ENCODE results near the gene TMEM259. TPM values are rescaled to one million over a fixed set of nuclear protein-coding genes. Genes with fewer than 3 reads are reported as not detected.

The TMEM259 gene
- total and polyA plus RNA-seq, 2 experiments from 2014 or later, result 82.8 to 196 TPM

GRCh38 chr19:960601-960938, 60.4 kb downstream of the TMEM259 start (continued):
- no peak for TF ChIP-seq ZNF462 (CRISPR knock-in tag; IDR thresholded peaks at IDR 0.05)
- TF ChIP-seq JUNB (IDR thresholded peaks at IDR 0.05; ENCODE audit: unreplicated experiment), result no peak
- no peak for TF ChIP-seq CREB1 (CRISPR knock-in tag; IDR thresholded peaks at IDR 0.05; ENCODE audit: low read depth)
- no peak for TF ChIP-seq ZNF331 (CRISPR knock-in tag; IDR thresholded peaks at IDR 0.05; ENCODE audit: low read depth)
- no peak for TF ChIP-seq ZNF114 (CRISPR knock-in tag; IDR thresholded peaks at IDR 0.05)

- DNase-seq (ENCODE audit: low spot score), result peak; percentile 77
- H3K9me2 ChIP-seq (ENCODE audit: insufficient read depth), result no peaks in the 10 kb centered on the region
- peaks cover 11% of the 10 kb centered on the region; the same call in 1 of the 2 replicates for H3K4me1 ChIP-seq (ENCODE audit: insufficient read depth)
- no peak overlapping the region for H3K4me2 ChIP-seq
- H4K20me1 ChIP-seq (replicated peaks; ENCODE audit: insufficient read depth), result no peaks in the 10 kb centered on the region
- peaks cover 11% of the 10 kb centered on the region; the same call in 1 of the 2 replicates for H3K79me2 ChIP-seq (replicated peaks; ENCODE audit: insufficient read depth)
- no peak overlapping the region for H2AFZ ChIP-seq
- H3F3A ChIP-seq (replicated peaks; ENCODE audit: low read depth), result peaks cover 12% of the 10 kb centered on the region; the same call in 1 of the 2 replicates
- Mint-ChIP-seq H3K27ac (no peak overlapping the region; the same call in 1 of the 2 replicates), H3K36me3 (ENCODE audit: low read depth) (peaks cover 30% of the 10 kb centered on the region), H3K27me3 (ENCODE audit: insufficient read depth, low read depth, poor library complexity) (peaks cover 19% of the 10 kb centered on the region), H3K4me1 (peaks cover 20% of the 10 kb centered on the region), H3K9me3 (peaks cover 1% of the 10 kb centered on the region; the same call in 1 of the 3 replicates), H3K4me3 (no peak overlapping the region)
- peak; percentile 53 for ATAC-seq
- no peak overlapping the region for H3K27ac ChIP-seq (ENCODE audit: low read depth)
- H3K27me3 ChIP-seq (ENCODE audit: insufficient read depth), result no peaks in the 10 kb centered on the region
- peak; percentile 39 to 67 for TF ChIP-seq CTCF (conservative IDR thresholded peaks at IDR 0.05; ENCODE audit: low read depth in 2 of 2)
- no peak for TF ChIP-seq ZNF114 (CRISPR knock-in tag; IDR thresholded peaks at IDR 0.05)
- peaks cover 3% of the 10 kb centered on the region for H3K36me3 ChIP-seq (ENCODE audit: insufficient read depth)
- H3K4me3 ChIP-seq, result no peak overlapping the region
Observed at GRCh38 chr19:960020-960419, 60.9 kb downstream of the TMEM259 start.

Small RNA genes lying within 50 kb of the gene (small RNA-seq; reads per million reads assigned to genes)
- 0.62 reads per million, percentile 43 among the genes with 10 or more reads in this experiment for gene RNU6-2 (ENCODE audit: low replicate concordance)

Other genes starting within 250 kb of the TMEM259 start
- gene PTBP1, start 223.7 kb downstream of the TMEM259 start, total RNA-seq (2014; rRNA removed; shearing (Covaris generic)), result 539 and 552 TPM in 2 replicates
- 632 and 705 TPM in 2 replicates for gene PTBP1, start 223.7 kb downstream of the TMEM259 start, polyA plus RNA-seq (2016; fragmentation: Nextera tagmentation; extraction: Ambion mirVana)
- gene PLPPR3, start 199.2 kb downstream of the TMEM259 start, total RNA-seq (2014; rRNA removed; shearing (Covaris generic)), result 74.7 and 81.1 TPM in 2 replicates
- gene PLPPR3, start 199.2 kb downstream of the TMEM259 start, polyA plus RNA-seq (2016; fragmentation: Nextera tagmentation; extraction: Ambion mirVana), result 13.6 and 14.8 TPM in 2 replicates
- 0.50 and 1.4 TPM in 2 replicates for gene AZU1, start 193.3 kb downstream of the TMEM259 start, total RNA-seq (2014; rRNA removed; shearing (Covaris generic))
- gene AZU1, start 193.3 kb downstream of the TMEM259 start, polyA plus RNA-seq (2016; fragmentation: Nextera tagmentation; extraction: Ambion mirVana), result 0.30 and 0.78 TPM in 2 replicates
- gene PRTN3, start 180.1 kb downstream of the TMEM259 start, total RNA-seq (2014; rRNA removed; shearing (Covaris generic)), result 0.21 and 2.4 TPM in 2 replicates
- 0.68 and 0.87 TPM in 2 replicates for gene PRTN3, start 180.1 kb downstream of the TMEM259 start, polyA plus RNA-seq (2016; fragmentation: Nextera tagmentation; extraction: Ambion mirVana)
- not detected in 2 replicates for gene ELANE, start 168.8 kb downstream of the TMEM259 start, total RNA-seq (2014; rRNA removed; shearing (Covaris generic))
- not detected in 2 replicates for gene ELANE, start 168.8 kb downstream of the TMEM259 start, polyA plus RNA-seq (2016; fragmentation: Nextera tagmentation; extraction: Ambion mirVana)
- 0.90 and 3.5 TPM in 2 replicates for gene CFD, start 161.5 kb downstream of the TMEM259 start, total RNA-seq (2014; rRNA removed; shearing (Covaris generic))
- gene CFD, start 161.5 kb downstream of the TMEM259 start, polyA plus RNA-seq (2016; fragmentation: Nextera tagmentation; extraction: Ambion mirVana), result 3.4 and 4.7 TPM in 2 replicates
- 62.3 and 73.6 TPM in 2 replicates for gene MED16, start 127.9 kb downstream of the TMEM259 start, total RNA-seq (2014; rRNA removed; shearing (Covaris generic))
- 52.7 and 58.7 TPM in 2 replicates for gene MED16, start 127.9 kb downstream of the TMEM259 start, polyA plus RNA-seq (2016; fragmentation: Nextera tagmentation; extraction: Ambion mirVana)
- gene RNU6-9, start 127.6 kb downstream of the TMEM259 start, total RNA-seq (2014; rRNA removed; shearing (Covaris generic)), result not detected in 2 replicates
- gene RNU6-9, start 127.6 kb downstream of the TMEM259 start, polyA plus RNA-seq (2016; fragmentation: Nextera tagmentation; extraction: Ambion mirVana), result not detected in 2 replicates
- 87.1 and 87.8 TPM in 2 replicates for gene R3HDM4, start 107.9 kb downstream of the TMEM259 start, total RNA-seq (2014; rRNA removed; shearing (Covaris generic))
- gene R3HDM4, start 107.9 kb downstream of the TMEM259 start, polyA plus RNA-seq (2016; fragmentation: Nextera tagmentation; extraction: Ambion mirVana), result 76.5 and 87.4 TPM in 2 replicates
- 2.4 and 4.0 TPM in 2 replicates for gene KISS1R, start 103.8 kb downstream of the TMEM259 start, total RNA-seq (2014; rRNA removed; shearing (Covaris generic))
- gene KISS1R, start 103.8 kb downstream of the TMEM259 start, polyA plus RNA-seq (2016; fragmentation: Nextera tagmentation; extraction: Ambion mirVana), result 0.78 and 1.0 TPM in 2 replicates
- gene ARID3A, start 95.1 kb downstream of the TMEM259 start, total RNA-seq (2014; rRNA removed; shearing (Covaris generic)), result 48.8 and 51.6 TPM in 2 replicates
- gene ARID3A, start 95.1 kb downstream of the TMEM259 start, polyA plus RNA-seq (2016; fragmentation: Nextera tagmentation; extraction: Ambion mirVana), result 33.6 and 36.6 TPM in 2 replicates
- gene WDR18, start 36.8 kb downstream of the TMEM259 start, total RNA-seq (2014; rRNA removed; shearing (Covaris generic)), result 112 and 157 TPM in 2 replicates
- gene WDR18, start 36.8 kb downstream of the TMEM259 start, polyA plus RNA-seq (2016; fragmentation: Nextera tagmentation; extraction: Ambion mirVana), result 155 and 156 TPM in 2 replicates
- 0.23 and 2.8 TPM in 2 replicates for gene GRIN3B, start 20.7 kb downstream of the TMEM259 start, total RNA-seq (2014; rRNA removed; shearing (Covaris generic))
- 0.11 and 0.28 TPM in 2 replicates for gene GRIN3B, start 20.7 kb downstream of the TMEM259 start, polyA plus RNA-seq (2016; fragmentation: Nextera tagmentation; extraction: Ambion mirVana)
- not detected in 2 replicates for gene RNU6-2, start 399 bp upstream of the TMEM259 start, total RNA-seq (2014; rRNA removed; shearing (Covaris generic))
- not detected in 2 replicates for gene RNU6-2, start 399 bp upstream of the TMEM259 start, polyA plus RNA-seq (2016; fragmentation: Nextera tagmentation; extraction: Ambion mirVana)
- 392 and 426 TPM in 2 replicates for gene CNN2, start 5.5 kb upstream of the TMEM259 start, total RNA-seq (2014; rRNA removed; shearing (Covaris generic))
- 314 and 330 TPM in 2 replicates for gene CNN2, start 5.5 kb upstream of the TMEM259 start, polyA plus RNA-seq (2016; fragmentation: Nextera tagmentation; extraction: Ambion mirVana)
- 18.1 and 22.2 TPM in 2 replicates for gene ABCA7, start 19.0 kb upstream of the TMEM259 start, total RNA-seq (2014; rRNA removed; shearing (Covaris generic))
- gene ABCA7, start 19.0 kb upstream of the TMEM259 start, polyA plus RNA-seq (2016; fragmentation: Nextera tagmentation; extraction: Ambion mirVana), result 27.4 and 30.3 TPM in 2 replicates
- gene ARHGAP45, start 46.0 kb upstream of the TMEM259 start, total RNA-seq (2014; rRNA removed; shearing (Covaris generic)), result 56.0 and 71.8 TPM in 2 replicates
- 24.7 and 28.3 TPM in 2 replicates for gene ARHGAP45, start 46.0 kb upstream of the TMEM259 start, polyA plus RNA-seq (2016; fragmentation: Nextera tagmentation; extraction: Ambion mirVana)
- 257 and 303 TPM in 2 replicates for gene POLR2E, start 74.3 kb upstream of the TMEM259 start, total RNA-seq (2014; rRNA removed; shearing (Covaris generic))
- 254 and 286 TPM in 2 replicates for gene POLR2E, start 74.3 kb upstream of the TMEM259 start, polyA plus RNA-seq (2016; fragmentation: Nextera tagmentation; extraction: Ambion mirVana)
- 284 and 351 TPM in 2 replicates for gene GPX4, start 82.9 kb upstream of the TMEM259 start, total RNA-seq (2014; rRNA removed; shearing (Covaris generic))
- gene GPX4, start 82.9 kb upstream of the TMEM259 start, polyA plus RNA-seq (2016; fragmentation: Nextera tagmentation; extraction: Ambion mirVana), result 543 and 573 TPM in 2 replicates
- gene SBNO2, start 153.1 kb upstream of the TMEM259 start, total RNA-seq (2014; rRNA removed; shearing (Covaris generic)), result 28.0 and 35.4 TPM in 2 replicates
- gene SBNO2, start 153.1 kb upstream of the TMEM259 start, polyA plus RNA-seq (2016; fragmentation: Nextera tagmentation; extraction: Ambion mirVana), result 6.3 and 6.9 TPM in 2 replicates
- 84.4 and 96.5 TPM in 2 replicates for gene STK11, start 184.7 kb upstream of the TMEM259 start, total RNA-seq (2014; rRNA removed; shearing (Covaris generic))
- gene STK11, start 184.7 kb upstream of the TMEM259 start, polyA plus RNA-seq (2016; fragmentation: Nextera tagmentation; extraction: Ambion mirVana), result 19.4 and 23.7 TPM in 2 replicates
- 10.8 and 14.1 TPM in 2 replicates for gene CBARP, start 216.9 kb upstream of the TMEM259 start, total RNA-seq (2014; rRNA removed; shearing (Covaris generic))
- gene CBARP, start 216.9 kb upstream of the TMEM259 start, polyA plus RNA-seq (2016; fragmentation: Nextera tagmentation; extraction: Ambion mirVana), result 2.0 TPM in 2 replicates
- 78.7 and 139 TPM in 2 replicates for gene ATP5F1D, start 220.6 kb upstream of the TMEM259 start, total RNA-seq (2014; rRNA removed; shearing (Covaris generic))
- gene ATP5F1D, start 220.6 kb upstream of the TMEM259 start, polyA plus RNA-seq (2016; fragmentation: Nextera tagmentation; extraction: Ambion mirVana), result 396 and 420 TPM in 2 replicates
- gene MIDN, start 227.5 kb upstream of the TMEM259 start, total RNA-seq (2014; rRNA removed; shearing (Covaris generic)), result 84.5 and 113 TPM in 2 replicates
- 28.6 and 33.3 TPM in 2 replicates for gene MIDN, start 227.5 kb upstream of the TMEM259 start, polyA plus RNA-seq (2016; fragmentation: Nextera tagmentation; extraction: Ambion mirVana)
- gene CIRBP, start 248.2 kb upstream of the TMEM259 start, total RNA-seq (2014; rRNA removed; shearing (Covaris generic)), result 152 and 202 TPM in 2 replicates
- gene CIRBP, start 248.2 kb upstream of the TMEM259 start, polyA plus RNA-seq (2016; fragmentation: Nextera tagmentation; extraction: Ambion mirVana), result 153 and 160 TPM in 2 replicates

All from GM23338 (cell line).